PC-9 (cell line): ENCODE results near the gene ACTR1A. TPM values are rescaled to one million over a fixed set of nuclear protein-coding genes. Genes with fewer than 3 reads are reported as not detected.

Experiments
- Bru-seq: library from RNA; stranded (reverse); fragments of 400-500 nt; gene quantifications from one replicate; lab custom pipeline; 2021; lab: Mats Ljungman, UMichigan
- BruChase-seq, 2 experiments: library from RNA; stranded (reverse); fragments of 400-500 nt; gene quantifications; one replicate each; lab custom pipeline; 2021; lab: Mats Ljungman, UMichigan
- BruUV-seq: library from RNA; stranded (reverse); fragments of 400-500 nt; replicated peaks from 2 replicates; lab custom pipeline; 2021; lab: Mats Ljungman, UMichigan
- CTCF ChIA-PET: fragments of 300-600 bp; sonication (Branson Sonifier 250); formaldehyde crosslinking; loops from one replicate; lab custom pipeline; 2022; ENCODE audit warnings: antibody characterized with exemption; lab: Charles Lee
- POLR2A ChIA-PET: fragments of 300-600 bp; sonication (Branson Sonifier 250); formaldehyde crosslinking; loops from one replicate; lab custom pipeline; 2022; ENCODE audit warnings: antibody characterized with exemption; ENCODE audit not compliant: unreplicated experiment; lab: Charles Lee
- DNase-seq, 2 experiments: peaks; one replicate each; pipeline versions ENCODE4 v3.0.0 to v3.0.0-alpha.2; 2015 to 2022; ENCODE audit warnings: mixed read lengths in 1 of 2
- H2AFZ ChIP-seq: fragments of 200-600 bp; sonication (generic); 2 replicates; pipeline ENCODE4 v1.8.1; 2017; ENCODE audit warnings: antibody characterized with exemption
- H3F3A ChIP-seq: fragments of 200-600 bp; sonication (generic); 2 replicates; pipeline ENCODE4 v1.8.1; 2017; ENCODE audit warnings: antibody characterized with exemption, mild to moderate bottlenecking, low read depth; ENCODE audit not compliant: insufficient read depth
- H3K27ac ChIP-seq: fragments of 200-600 bp; sonication (generic); 2 replicates; pipeline ENCODE4 v1.6.1; 2016; ENCODE audit warnings: mixed run types
- H3K27me3 ChIP-seq: fragments of 200-600 bp; sonication (generic); 2 replicates; pipeline ENCODE4 v1.6.1; 2016; ENCODE audit warnings: low read depth, mixed run types; ENCODE audit not compliant: insufficient read depth
- H3K36me3 ChIP-seq: fragments of 200-600 bp; sonication (generic); 2 replicates; pipeline ENCODE4 v1.6.1; 2016; ENCODE audit warnings: low read depth, mixed run types
- H3K4me1 ChIP-seq: fragments of 200-600 bp; sonication (generic); replicated peaks from 2 replicates; pipeline ENCODE4 v1.6.1; 2016; ENCODE audit warnings: mixed run types; ENCODE audit not compliant: insufficient read depth
- H3K4me2 ChIP-seq: fragments of 200-600 bp; sonication (generic); 2 replicates; pipeline ENCODE4 v1.6.1; 2017; ENCODE audit warnings: mixed run types
- H3K4me3 ChIP-seq: fragments of 200-600 bp; sonication (generic); 2 replicates; pipeline ENCODE4 v1.6.1; 2016; ENCODE audit warnings: mixed run types
- H3K79me2 ChIP-seq: fragments of 200-600 bp; sonication (generic); 2 replicates; pipeline ENCODE4 v1.6.1; 2017; ENCODE audit warnings: low read depth, mixed run types
- H3K9me2 ChIP-seq: fragments of 200-600 bp; sonication (generic); 2 replicates; pipeline ENCODE4 v1.8.1; 2017; ENCODE audit warnings: mild to moderate bottlenecking; ENCODE audit not compliant: insufficient read depth
- H3K9me3 ChIP-seq: fragments of 200-600 bp; sonication (generic); 2 replicates; pipeline ENCODE4 v1.8.1; 2016; ENCODE audit warnings: low read depth; ENCODE audit not compliant: insufficient read depth
- H4K20me1 ChIP-seq: fragments of 200-600 bp; sonication (generic); 2 replicates; pipeline ENCODE4 v1.8.1; 2017; ENCODE audit not compliant: insufficient read depth
- EZH2 ChIP-seq: fragments of 200-600 bp; sonication (generic); IDR thresholded peaks from 2 replicates; pipeline ENCODE4 v1.8.0; 2017; ENCODE audit warnings: antibody characterized with exemption, low read depth
- intact Hi-C: fragments of 100-400 bp; cut with micrococcal nuclease; formaldehyde crosslinking; loops from one replicate; pipeline ENCODE4 v1.10.0; 2022; ENCODE audit not compliant: unreplicated experiment
- long read RNA-seq: library from polyadenylated mRNA; stranded (forward); transcript quantifications from one replicate; pipeline ENCODE4 v2.0.0, GENCODE V29; 2022
- total RNA-seq: library from RNA; stranded (reverse); gene quantifications from 2 replicates; pipeline ENCODE4 v1.2.3, GENCODE V29; 2021
- TF ChIP-seq, protein P1 (sequence below): fragments of 200-600 bp; sonication (generic); conservative IDR thresholded peaks from 2 replicates; pipeline ENCODE4 v1.6.1; 2017; ENCODE audit warnings: mixed run types, antibody characterized with exemption, mild to moderate bottlenecking, moderate library complexity

The ACTR1A gene
- total RNA-seq, result 25.8 and 29.4 TPM in 2 replicates
- percentile 63 among the genes with signal in this experiment for Bru-seq, nascent RNA
- percentile 61 among the genes with signal in this experiment for BruChase-seq, experiment 1, labeled RNA remaining after a 2-hour chase
- BruChase-seq, experiment 2, labeled RNA remaining after a 6-hour chase, result percentile 80 among the genes with signal in this experiment
- long read RNA-seq, transcript ACTR1A-201 (11 exons, 2,829 nt), result major isoform, 62 of 78 reads
- long read RNA-seq, partial matches to known transcripts, result 3 of 78 reads
- long read RNA-seq, other reads (novel, unspliced or antisense), result 12 of 78 reads

DNA sequence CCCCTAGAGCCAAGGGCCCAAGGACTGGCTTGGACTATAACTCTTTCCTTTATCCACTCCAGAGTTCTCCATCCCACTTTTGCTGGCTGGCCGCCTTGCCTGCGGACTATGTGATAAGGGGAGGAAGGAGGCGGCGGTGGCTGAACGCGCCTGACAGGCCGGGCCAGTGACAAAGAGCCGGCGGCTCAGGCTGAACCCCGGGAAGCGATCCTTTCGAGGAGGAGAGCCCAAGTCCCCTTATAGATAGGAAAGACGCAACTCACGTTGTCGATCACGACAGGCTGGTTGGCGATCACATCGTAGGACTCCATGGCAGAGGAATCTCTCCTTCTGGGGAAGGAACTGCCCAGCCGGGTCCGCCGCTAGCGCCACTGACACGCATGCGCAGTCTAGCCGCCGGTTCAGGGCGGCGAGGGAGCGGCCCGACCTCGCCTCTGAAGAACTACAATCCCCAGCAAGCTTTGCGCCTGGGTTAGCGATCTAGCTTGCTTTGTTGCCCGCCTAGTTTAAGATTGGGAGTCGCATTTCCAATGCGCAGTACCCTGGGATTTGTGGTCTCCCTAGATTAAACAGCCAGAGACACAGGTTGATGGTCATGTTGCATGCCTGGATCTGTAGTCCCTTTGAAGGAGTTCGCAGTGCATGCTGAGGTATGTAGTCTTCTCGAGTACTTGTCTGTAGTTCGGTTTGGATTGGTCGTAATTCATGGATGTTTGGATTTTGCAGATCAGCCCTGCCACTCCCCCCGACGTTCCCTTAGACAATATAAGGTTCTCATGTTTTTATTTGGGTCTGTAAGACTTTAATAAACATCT, at the start of gene ACTR1A:
TSS of gene ACTR1A (minus strand) at position 376 of the 815 bp plus-strand sequence. CDS start at position 311, 65 bp downstream.
- BruUV-seq, result no TSS peak
- CTCF ChIA-PET, result interaction anchor here (0.6 to 0.7 kb wide), 3 partner anchors 107 to 775 kb away, joined by 3 to 5 read pairs (median 3); partner anchors contain the start of genes INA and NFKB2
- H3K9me2 ChIP-seq, result no peaks in the 10 kb centered on the region
- H3K27ac ChIP-seq, result peak within 1 kb of the TSS; percentile 30; the same call in 1 of the 2 replicates
- H3K4me1 ChIP-seq, result peaks cover 24% of the 10 kb centered on the region
- POLR2A ChIA-PET, result interaction anchor here (0.6 kb wide), 1 partner anchor 268 kb away, joined by 8 read pairs; no protein-coding TSS in a partner anchor
- peaks cover 69% of the 10 kb centered on the region for H3K79me2 ChIP-seq
- peaks cover 13% of the 10 kb centered on the region for H3F3A ChIP-seq
- intact Hi-C loops, result loop anchor here (2.0 to 10.0 kb wide), 4 partner anchors 80 to 348 kb away; partner anchors contain the start of genes ARL3, NOLC1 and SFXN2
- H3K27me3 ChIP-seq, result no peaks in the 10 kb centered on the region
- peak within 1 kb of the TSS; percentile 97 for H3K4me2 ChIP-seq
- TF ChIP-seq, protein P1, sequence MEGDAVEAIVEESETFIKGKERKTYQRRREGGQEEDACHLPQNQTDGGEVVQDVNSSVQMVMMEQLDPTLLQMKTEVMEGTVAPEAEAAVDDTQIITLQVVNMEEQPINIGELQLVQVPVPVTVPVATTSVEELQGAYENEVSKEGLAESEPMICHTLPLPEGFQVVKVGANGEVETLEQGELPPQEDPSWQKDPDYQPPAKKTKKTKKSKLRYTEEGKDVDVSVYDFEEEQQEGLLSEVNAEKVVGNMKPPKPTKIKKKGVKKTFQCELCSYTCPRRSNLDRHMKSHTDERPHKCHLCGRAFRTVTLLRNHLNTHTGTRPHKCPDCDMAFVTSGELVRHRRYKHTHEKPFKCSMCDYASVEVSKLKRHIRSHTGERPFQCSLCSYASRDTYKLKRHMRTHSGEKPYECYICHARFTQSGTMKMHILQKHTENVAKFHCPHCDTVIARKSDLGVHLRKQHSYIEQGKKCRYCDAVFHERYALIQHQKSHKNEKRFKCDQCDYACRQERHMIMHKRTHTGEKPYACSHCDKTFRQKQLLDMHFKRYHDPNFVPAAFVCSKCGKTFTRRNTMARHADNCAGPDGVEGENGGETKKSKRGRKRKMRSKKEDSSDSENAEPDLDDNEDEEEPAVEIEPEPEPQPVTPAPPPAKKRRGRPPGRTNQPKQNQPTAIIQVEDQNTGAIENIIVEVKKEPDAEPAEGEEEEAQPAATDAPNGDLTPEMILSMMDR, result no peak
- TF ChIP-seq EZH2, result no peak
- DNase-seq, result peak; percentile 81 to 97
- H4K20me1 ChIP-seq, result peaks cover 10% of the 10 kb centered on the region
- peak within 1 kb of the TSS; percentile 92 for H2AFZ ChIP-seq
- H3K4me3 ChIP-seq, result peak within 1 kb of the TSS; percentile 67
- H3K36me3 ChIP-seq, result no peaks in the 10 kb centered on the region
- no peaks in the 10 kb centered on the region for H3K9me3 ChIP-seq

DNA sequence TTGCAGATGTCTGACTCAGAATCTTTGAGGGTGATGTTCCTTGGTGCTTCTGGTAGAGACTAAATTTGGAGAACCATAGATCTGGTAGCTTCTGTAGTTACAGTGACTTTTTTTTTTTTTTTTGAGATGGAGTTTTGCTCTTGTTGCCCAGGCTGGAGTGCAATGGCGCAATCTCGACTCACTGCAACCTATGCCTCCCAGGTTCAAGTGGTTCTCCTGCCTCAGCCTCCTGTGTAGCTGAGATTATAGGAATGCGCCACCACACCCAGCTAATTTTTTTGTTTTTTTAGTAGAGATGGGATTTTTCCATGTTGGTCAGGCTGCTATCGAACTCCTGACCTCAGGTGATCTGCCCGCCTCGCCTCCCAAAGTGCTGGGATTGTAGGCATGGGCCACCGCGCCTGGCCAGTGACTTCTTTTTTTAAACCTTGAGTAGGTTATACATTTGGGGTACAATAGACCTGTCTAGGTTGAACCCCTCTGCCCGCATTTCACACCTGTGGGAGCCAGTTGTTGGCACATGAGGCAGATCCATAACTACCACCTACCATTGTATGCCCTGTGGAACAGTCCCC, 48.2 kb upstream of the ACTR1A start:
- Histone ChIP-seq H3K9me2 (no peaks in the 10 kb centered on the region), H3K36me3 (no peaks in the 10 kb centered on the region), H3K4me2 (no peak overlapping the region), H2AFZ (no peak overlapping the region), H3K79me2 (no peaks in the 10 kb centered on the region), H4K20me1 (no peaks in the 10 kb centered on the region), H3K4me3 (no peak overlapping the region), H3K4me1 (no peaks in the 10 kb centered on the region), H3K27me3 (no peaks in the 10 kb centered on the region), H3K9me3 (no peaks in the 10 kb centered on the region), H3K27ac (no peak overlapping the region), H3F3A (no peaks in the 10 kb centered on the region)
- BruUV-seq, result no TSS peak
- no peak for DNase-seq
- TF ChIP-seq, protein P1, result no peak
- no peak for TF ChIP-seq EZH2
- CTCF ChIA-PET, result no interaction called here
- intact Hi-C loops, result no loop called here
- POLR2A ChIA-PET, result no interaction called here

DNA sequence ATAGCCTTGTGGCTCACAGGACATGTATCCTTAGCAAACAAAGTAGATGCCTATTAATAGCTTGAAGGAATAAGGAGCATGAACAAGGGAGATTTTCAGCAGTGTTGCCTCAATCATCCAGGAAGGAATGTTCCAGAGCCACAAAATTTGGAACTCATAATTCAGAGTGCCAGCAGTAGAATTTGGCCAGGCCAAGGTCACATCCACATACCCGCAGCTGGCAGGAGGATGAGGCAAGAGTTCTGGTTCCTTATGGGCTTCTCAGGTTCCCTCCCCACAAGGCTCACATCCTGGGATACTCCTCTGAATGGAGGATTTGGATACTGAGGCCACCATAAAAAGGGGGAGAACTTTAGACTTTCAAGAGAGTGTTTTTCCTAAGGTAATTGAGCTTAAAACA, 47.0 kb upstream of the ACTR1A start:
- no TSS peak for BruUV-seq
- no peaks in the 10 kb centered on the region for H4K20me1 ChIP-seq
- H3K27me3 ChIP-seq, result no peaks in the 10 kb centered on the region
- no peaks in the 10 kb centered on the region for H3K36me3 ChIP-seq
- no peak for DNase-seq
- H3K4me2 ChIP-seq, result no peak overlapping the region
- no peaks in the 10 kb centered on the region for H3F3A ChIP-seq
- H3K9me2 ChIP-seq, result no peaks in the 10 kb centered on the region
- H3K4me3 ChIP-seq, result no peak overlapping the region
- H3K4me1 ChIP-seq, result no peaks in the 10 kb centered on the region
- POLR2A ChIA-PET, result no interaction called here
- H2AFZ ChIP-seq, result no peak overlapping the region
- H3K9me3 ChIP-seq, result no peaks in the 10 kb centered on the region
- intact Hi-C loops, result no loop called here
- H3K79me2 ChIP-seq, result no peaks in the 10 kb centered on the region
- TF ChIP-seq, protein P1, result no peak
- no peak for TF ChIP-seq EZH2
- CTCF ChIA-PET, result no interaction called here
- no peak overlapping the region for H3K27ac ChIP-seq
